Liver (tissue), 3 donors: ENCODE data around the gene PDGFB.

Experiments
- ATF3 ChIP-seq: IDR thresholded peaks from 2 replicates; pipeline ENCODE4 v1.6.1; 2016; ENCODE audit warnings: antibody characterized with exemption
- CTCF ChIP-seq: fragments of 150-350 bp; IDR thresholded peaks from 2 replicates; pipeline ENCODE4 v1.5.1; 2017; ENCODE audit warnings: improper control_type of control experiment, low read depth, low read length; ENCODE audit not compliant: missing input control
- EGR1 ChIP-seq, 2 donors: IDR thresholded peaks; 2 replicates each; pipeline ENCODE4 v1.6.1; 2016 to 2018; ENCODE audit warnings: antibody characterized with exemption in 2 of 2, low read depth in 2 of 2
- FOXA2 ChIP-seq: IDR thresholded peaks from 2 replicates; pipeline ENCODE4 v1.6.1; 2016; ENCODE audit warnings: antibody characterized with exemption
- HNF4G ChIP-seq: IDR thresholded peaks from 2 replicates; pipeline ENCODE4 v1.6.1; 2016; ENCODE audit warnings: antibody characterized with exemption
- JUND ChIP-seq, 2 donors: IDR thresholded peaks; 2 replicates each; pipeline ENCODE4 v1.6.1; 2016; ENCODE audit warnings: antibody characterized with exemption in 2 of 2
- MAX ChIP-seq: IDR thresholded peaks from 2 replicates; pipeline ENCODE4 v1.6.1; 2016; ENCODE audit warnings: antibody characterized with exemption
- RAD21 ChIP-seq, 2 donors: IDR thresholded peaks; 2 replicates each; pipeline ENCODE4 v1.6.1; 2016; ENCODE audit warnings: antibody characterized with exemption in 2 of 2, mild to moderate bottlenecking in 2 of 2
- REST ChIP-seq: IDR thresholded peaks from 2 replicates; pipeline ENCODE4 v1.6.1; 2016; ENCODE audit warnings: antibody characterized with exemption, mild to moderate bottlenecking
- RXRA ChIP-seq, 2 donors: IDR thresholded peaks; 2 replicates each; pipeline ENCODE4 v1.6.1; 2017 to 2018; ENCODE audit warnings: antibody characterized with exemption in 2 of 2, mild to moderate bottlenecking in 1 of 2
- SP1 ChIP-seq: IDR thresholded peaks from 2 replicates; pipeline ENCODE4 v1.6.1; 2018; ENCODE audit warnings: antibody characterized with exemption, mild to moderate bottlenecking
- TAF1 ChIP-seq: conservative IDR thresholded peaks from 2 replicates; pipeline ENCODE4 v1.6.1; 2016; ENCODE audit warnings: antibody characterized with exemption, mild to moderate bottlenecking
- YY1 ChIP-seq: IDR thresholded peaks from 2 replicates; pipeline ENCODE4 v1.6.1; 2016; ENCODE audit warnings: antibody characterized with exemption, mild to moderate bottlenecking
- ZBTB33 ChIP-seq: IDR thresholded peaks from 2 replicates; pipeline ENCODE4 v1.6.1; 2016; ENCODE audit warnings: antibody characterized with exemption
- donor health status: healthy.
- donor health status: healthy.

GRCh38 chr22:39229075-39229474 lies 15.7 kb downstream of the PDGFB start:
- no peak for TF ChIP-seq CTCF
- TF ChIP-seq TAF1, result no peak
- TF ChIP-seq RAD21 (IDR thresholded peaks at IDR 0.05), result no peak
- TF ChIP-seq SP1, result no peak
- TF ChIP-seq MAX, result no peak
- no peak for TF ChIP-seq RXRA (IDR thresholded peaks at IDR 0.05)
- no peak for TF ChIP-seq ATF3
- no peak for TF ChIP-seq EGR1 (IDR thresholded peaks at IDR 0.05; ENCODE audit: low read depth in 2 of 2)
- TF ChIP-seq ZBTB33, result no peak
- TF ChIP-seq REST, result no peak
- TF ChIP-seq FOXA2, result no peak
- TF ChIP-seq YY1, result no peak
- TF ChIP-seq HNF4G, result no peak
- no peak for TF ChIP-seq JUND (IDR thresholded peaks at IDR 0.05)
